PC-9 (cell line): ENCODE results near the gene ARMH2. TPM values are rescaled to one million over a fixed set of nuclear protein-coding genes. Genes with fewer than 3 reads are reported as not detected.
"Not testable (repeated sequence)": the region's sequence is repeated elsewhere in the genome, so short reads cannot be mapped to it uniquely, and the experiment has no call there.

Experiments
- BruUV-seq: library from RNA; stranded (reverse); fragments of 400-500 nt; replicated peaks from 2 replicates; lab custom pipeline; 2021; lab: Mats Ljungman, UMichigan
- CTCF ChIA-PET: fragments of 300-600 bp; sonication (Branson Sonifier 250); formaldehyde crosslinking; loops from one replicate; lab custom pipeline; 2022; ENCODE audit warnings: antibody characterized with exemption; lab: Charles Lee
- POLR2A ChIA-PET: fragments of 300-600 bp; sonication (Branson Sonifier 250); formaldehyde crosslinking; loops from one replicate; lab custom pipeline; 2022; ENCODE audit warnings: antibody characterized with exemption; ENCODE audit not compliant: unreplicated experiment; lab: Charles Lee
- DNase-seq, 2 experiments: peaks; one replicate each; pipeline versions ENCODE4 v3.0.0 to v3.0.0-alpha.2; 2015 to 2022; ENCODE audit warnings: mixed read lengths in 1 of 2
- H2AFZ ChIP-seq: fragments of 200-600 bp; sonication (generic); 2 replicates; pipeline ENCODE4 v1.8.1; 2017; ENCODE audit warnings: antibody characterized with exemption
- H3F3A ChIP-seq: fragments of 200-600 bp; sonication (generic); 2 replicates; pipeline ENCODE4 v1.8.1; 2017; ENCODE audit warnings: antibody characterized with exemption, mild to moderate bottlenecking, low read depth; ENCODE audit not compliant: insufficient read depth
- H3K27ac ChIP-seq: fragments of 200-600 bp; sonication (generic); 2 replicates; pipeline ENCODE4 v1.6.1; 2016; ENCODE audit warnings: mixed run types
- H3K27me3 ChIP-seq: fragments of 200-600 bp; sonication (generic); 2 replicates; pipeline ENCODE4 v1.6.1; 2016; ENCODE audit warnings: low read depth, mixed run types; ENCODE audit not compliant: insufficient read depth
- H3K36me3 ChIP-seq: fragments of 200-600 bp; sonication (generic); 2 replicates; pipeline ENCODE4 v1.6.1; 2016; ENCODE audit warnings: low read depth, mixed run types
- H3K4me1 ChIP-seq: fragments of 200-600 bp; sonication (generic); replicated peaks from 2 replicates; pipeline ENCODE4 v1.6.1; 2016; ENCODE audit warnings: mixed run types; ENCODE audit not compliant: insufficient read depth
- H3K4me2 ChIP-seq: fragments of 200-600 bp; sonication (generic); 2 replicates; pipeline ENCODE4 v1.6.1; 2017; ENCODE audit warnings: mixed run types
- H3K4me3 ChIP-seq: fragments of 200-600 bp; sonication (generic); 2 replicates; pipeline ENCODE4 v1.6.1; 2016; ENCODE audit warnings: mixed run types
- H3K79me2 ChIP-seq: fragments of 200-600 bp; sonication (generic); 2 replicates; pipeline ENCODE4 v1.6.1; 2017; ENCODE audit warnings: low read depth, mixed run types
- H3K9me2 ChIP-seq: fragments of 200-600 bp; sonication (generic); 2 replicates; pipeline ENCODE4 v1.8.1; 2017; ENCODE audit warnings: mild to moderate bottlenecking; ENCODE audit not compliant: insufficient read depth
- H3K9me3 ChIP-seq: fragments of 200-600 bp; sonication (generic); 2 replicates; pipeline ENCODE4 v1.8.1; 2016; ENCODE audit warnings: low read depth; ENCODE audit not compliant: insufficient read depth
- H4K20me1 ChIP-seq: fragments of 200-600 bp; sonication (generic); 2 replicates; pipeline ENCODE4 v1.8.1; 2017; ENCODE audit not compliant: insufficient read depth
- EZH2 ChIP-seq: fragments of 200-600 bp; sonication (generic); IDR thresholded peaks from 2 replicates; pipeline ENCODE4 v1.8.0; 2017; ENCODE audit warnings: antibody characterized with exemption, low read depth
- intact Hi-C: fragments of 100-400 bp; cut with micrococcal nuclease; formaldehyde crosslinking; loops from one replicate; pipeline ENCODE4 v1.10.0; 2022; ENCODE audit not compliant: unreplicated experiment
- total RNA-seq: library from RNA; stranded (reverse); gene quantifications from 2 replicates; pipeline ENCODE4 v1.2.3, GENCODE V29; 2021
- TF ChIP-seq, protein P1 (sequence below): fragments of 200-600 bp; sonication (generic); conservative IDR thresholded peaks from 2 replicates; pipeline ENCODE4 v1.6.1; 2017; ENCODE audit warnings: mixed run types, antibody characterized with exemption, mild to moderate bottlenecking, moderate library complexity

Gene ARMH2
- total RNA-seq, 1 experiment from 2014 or later: not detected

DNA sequence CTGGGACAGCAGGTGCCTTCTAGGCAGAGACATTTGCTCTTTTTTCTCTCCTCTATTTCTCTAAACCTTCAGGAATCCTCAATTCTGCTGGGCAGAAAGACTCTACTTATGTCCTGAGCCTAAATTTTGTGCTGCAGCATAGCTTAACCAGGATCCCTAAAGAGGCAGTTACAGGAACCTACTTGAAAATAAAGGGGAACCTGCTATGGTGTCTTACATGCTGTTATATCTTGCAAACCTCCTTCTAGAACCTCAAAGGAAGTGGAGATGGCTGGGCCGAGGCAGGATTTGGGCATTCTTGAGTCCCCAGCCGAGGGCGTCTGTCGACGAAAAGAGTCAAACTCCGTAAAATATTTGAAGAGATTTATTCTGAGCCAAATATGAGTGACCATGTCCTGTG is 41.1 kb downstream of the ARMH2 start:
- ChIA-PET POLR2A (no interaction called here), CTCF (no interaction called here)
- no peak overlapping the region for H3K27ac ChIP-seq
- H3F3A ChIP-seq: no peaks in the 10 kb centered on the region; the same call in 1 of the 2 replicates
- no peaks in the 10 kb centered on the region for H3K36me3 ChIP-seq
- H3K9me2 ChIP-seq: no peaks in the 10 kb centered on the region
- no peak overlapping the region for H3K4me2 ChIP-seq
- no peaks in the 10 kb centered on the region for H3K27me3 ChIP-seq
- no peak overlapping the region for H3K4me3 ChIP-seq
- no peak overlapping the region for H2AFZ ChIP-seq
- H3K79me2 ChIP-seq: no peaks in the 10 kb centered on the region
- TF ChIP-seq EZH2: no peak
- TF ChIP-seq, protein P1, sequence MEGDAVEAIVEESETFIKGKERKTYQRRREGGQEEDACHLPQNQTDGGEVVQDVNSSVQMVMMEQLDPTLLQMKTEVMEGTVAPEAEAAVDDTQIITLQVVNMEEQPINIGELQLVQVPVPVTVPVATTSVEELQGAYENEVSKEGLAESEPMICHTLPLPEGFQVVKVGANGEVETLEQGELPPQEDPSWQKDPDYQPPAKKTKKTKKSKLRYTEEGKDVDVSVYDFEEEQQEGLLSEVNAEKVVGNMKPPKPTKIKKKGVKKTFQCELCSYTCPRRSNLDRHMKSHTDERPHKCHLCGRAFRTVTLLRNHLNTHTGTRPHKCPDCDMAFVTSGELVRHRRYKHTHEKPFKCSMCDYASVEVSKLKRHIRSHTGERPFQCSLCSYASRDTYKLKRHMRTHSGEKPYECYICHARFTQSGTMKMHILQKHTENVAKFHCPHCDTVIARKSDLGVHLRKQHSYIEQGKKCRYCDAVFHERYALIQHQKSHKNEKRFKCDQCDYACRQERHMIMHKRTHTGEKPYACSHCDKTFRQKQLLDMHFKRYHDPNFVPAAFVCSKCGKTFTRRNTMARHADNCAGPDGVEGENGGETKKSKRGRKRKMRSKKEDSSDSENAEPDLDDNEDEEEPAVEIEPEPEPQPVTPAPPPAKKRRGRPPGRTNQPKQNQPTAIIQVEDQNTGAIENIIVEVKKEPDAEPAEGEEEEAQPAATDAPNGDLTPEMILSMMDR: no peak
- intact Hi-C loops: no loop called here
- no peaks in the 10 kb centered on the region for H4K20me1 ChIP-seq
- BruUV-seq: no TSS peak
- no peak for DNase-seq
- 0 out of 2 replicates have a peak, but pooled peaks cover 5% of the 10 kb centered on the region for H3K4me1 ChIP-seq
- 0 out of 2 replicates have a peak, but pooled peaks cover 6% of the 10 kb centered on the region for H3K9me3 ChIP-seq

DNA sequence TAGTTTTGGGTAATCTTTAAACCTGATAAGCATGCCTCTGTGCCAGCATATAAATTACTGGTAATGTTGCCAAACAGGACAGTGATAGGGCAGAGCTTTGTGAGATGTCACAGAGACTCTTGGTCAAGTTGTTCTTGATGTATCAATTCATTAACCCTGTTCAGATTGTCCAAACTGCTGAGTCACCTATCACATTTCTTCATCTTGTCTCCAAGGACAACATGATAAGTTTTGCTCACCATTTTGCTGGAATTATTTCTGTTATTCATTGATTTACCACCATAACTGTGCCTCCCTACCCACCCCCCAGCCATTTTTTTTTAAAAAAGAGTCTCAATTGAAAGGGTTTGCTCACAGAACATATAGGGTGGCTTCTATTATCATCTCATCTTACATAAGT is 43.4 kb downstream of the ARMH2 start:
- H3K4me3 ChIP-seq: no peak overlapping the region
- no peaks in the 10 kb centered on the region for H3K27me3 ChIP-seq
- no peak overlapping the region for H3K27ac ChIP-seq
- H2AFZ ChIP-seq: peak overlapping the region; percentile 74; the same call in 1 of the 2 replicates
- no peak overlapping the region for H3K4me2 ChIP-seq
- ChIA-PET POLR2A (interaction anchor here (0.8 kb wide), 1 partner anchor 63 kb away, joined by 3 read pairs; no protein-coding TSS in a partner anchor), CTCF (no interaction called here)
- TF ChIP-seq, protein P1: no peak
- TF ChIP-seq EZH2: no peak
- H3F3A ChIP-seq: no peaks in the 10 kb centered on the region; the same call in 1 of the 2 replicates
- DNase-seq: no peak
- no TSS peak for BruUV-seq
- H3K79me2 ChIP-seq: no peaks in the 10 kb centered on the region
- intact Hi-C loops: no loop called here
- no peaks in the 10 kb centered on the region for H3K9me2 ChIP-seq
- no peaks in the 10 kb centered on the region for H4K20me1 ChIP-seq
- 0 out of 2 replicates have a peak, but pooled peaks cover 6% of the 10 kb centered on the region for H3K9me3 ChIP-seq
- H3K4me1 ChIP-seq: 0 out of 2 replicates have a peak, but pooled peaks cover 5% of the 10 kb centered on the region
- H3K36me3 ChIP-seq: no peaks in the 10 kb centered on the region

DNA sequence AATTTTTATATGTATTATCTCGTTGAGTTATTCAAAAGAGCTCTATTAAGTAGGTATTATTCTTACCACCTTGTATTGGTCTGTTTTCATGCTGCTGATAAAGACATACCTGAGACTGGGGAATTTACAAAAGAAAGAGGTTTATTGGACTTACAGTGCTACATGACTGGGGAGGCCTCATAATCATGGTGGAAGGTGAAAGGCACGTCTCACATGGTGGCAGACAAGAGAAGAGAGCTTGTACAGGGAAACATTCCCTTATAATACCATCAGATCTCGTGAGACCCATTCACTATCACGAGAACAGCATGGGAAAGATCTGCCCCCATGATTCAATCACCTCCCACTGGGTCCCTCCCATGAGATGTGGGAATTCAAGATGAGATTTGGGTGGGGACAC is 44.3 kb downstream of the ARMH2 start:
- H3K9me3 ChIP-seq, H3K4me1 ChIP-seq, H3F3A ChIP-seq, H2AFZ ChIP-seq, H3K4me2 ChIP-seq, H3K79me2 ChIP-seq, BruUV-seq, H3K4me3 ChIP-seq, H3K27ac ChIP-seq, H3K36me3 ChIP-seq, CTCF ChIA-PET, H3K27me3 ChIP-seq, intact Hi-C loops, H3K9me2 ChIP-seq, H4K20me1 ChIP-seq, DNase-seq: not testable (repeated sequence)
- POLR2A ChIA-PET: interaction anchor here (0.8 kb wide), 1 partner anchor 62 kb away, joined by 3 read pairs; no protein-coding TSS in a partner anchor

DNA sequence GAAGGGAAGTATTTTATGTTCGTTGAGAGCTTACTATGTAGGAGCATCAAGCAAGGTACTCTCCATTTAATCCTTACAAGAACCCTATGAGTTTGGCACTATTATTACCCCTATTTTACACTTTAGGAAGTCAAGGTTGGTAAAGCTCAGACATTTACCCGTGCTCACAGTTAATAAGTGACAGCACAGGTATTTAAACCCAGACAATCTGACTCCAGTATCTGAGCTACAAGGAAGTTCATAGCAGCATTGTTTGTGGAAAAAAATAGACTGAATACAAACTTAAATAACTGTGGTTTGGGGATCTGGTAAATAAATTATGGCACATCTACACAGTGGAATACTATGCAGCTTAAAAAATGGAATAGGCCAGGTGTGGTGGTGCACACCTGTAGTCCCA is 45.2 kb downstream of the ARMH2 start:
- TF ChIP-seq EZH2: no peak
- TF ChIP-seq, protein P1: no peak
- no TSS peak for BruUV-seq
- POLR2A ChIA-PET: no interaction called here

More for the DNA sequence above, 45.2 kb downstream of the ARMH2 start:
- Histone ChIP-seq H3K27me3 (no peaks in the 10 kb centered on the region), H3K79me2 (no peaks in the 10 kb centered on the region), H2AFZ (no peak overlapping the region), H3K4me2 (no peak overlapping the region), H3K4me1 (0 out of 2 replicates have a peak, but pooled peaks cover 5% of the 10 kb centered on the region), H3K9me2 (no peaks in the 10 kb centered on the region), H4K20me1 (no peaks in the 10 kb centered on the region), H3K27ac (no peak overlapping the region), H3K9me3 (0 out of 2 replicates have a peak, but pooled peaks cover 6% of the 10 kb centered on the region), H3K4me3 (no peak overlapping the region), H3K36me3 (no peaks in the 10 kb centered on the region), H3F3A (no peaks in the 10 kb centered on the region; the same call in 1 of the 2 replicates)
- intact Hi-C loops: no loop called here
- CTCF ChIA-PET: no interaction called here
- no peak for DNase-seq
